ENCODE results near the gene MFSD8. TPM values are rescaled to one million over a fixed set of nuclear protein-coding genes. Genes with fewer than 3 reads are reported as not detected.
A peak's percentile ranks its signal among the peaks of the same experiment; 100 is the strongest.
"Not testable (repeated sequence)": the region's sequence is repeated elsewhere in the genome, so short reads cannot be mapped to it uniquely, and the experiment has no call there.

MFSD8 gene
- total and polyA plus RNA-seq, 8 donors, result 1.8 to 65.9 (median 12.2) TPM

DNA sequence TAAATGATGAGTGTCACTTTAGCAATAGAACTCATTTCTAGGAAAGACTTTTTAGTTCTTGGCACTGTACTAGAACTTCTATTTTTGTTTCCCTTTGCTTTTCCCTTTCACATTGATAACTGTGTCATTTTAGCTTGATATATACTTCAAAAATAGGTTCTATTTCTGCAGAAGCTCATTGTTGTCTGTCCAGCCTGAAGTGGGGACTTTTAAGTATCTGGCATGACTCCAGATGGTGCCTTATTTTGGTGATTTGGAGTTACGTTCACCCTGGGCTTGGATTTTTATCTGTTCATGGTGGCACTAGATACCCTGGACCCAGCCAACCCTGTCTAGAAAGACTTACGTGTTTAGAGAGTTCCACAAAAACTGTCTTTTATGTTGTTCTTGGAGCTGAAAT is 3.6 kb upstream of the MFSD8 start:
- 43 to 62% (median 53%) methylated on average over 2 of the region's 2 CpGs for WGBS, 5 donors
- H3K4me1 ChIP-seq, result peaks cover 0 to 42% (median 30%) of the 10 kb centered on the region in 4 donors
- intact Hi-C loops (cut with DNase I; ENCODE audit: low total_unique reads), result loop anchor here (10.0 kb wide), 1 partner anchor 96 kb away; the partner anchor contains the start of gene LARP1B
- H3K36me3 ChIP-seq, result peaks cover 0 to 10% (median 8%) of the 10 kb centered on the region in 4 donors
- no peaks in the 10 kb centered on the region for H3K9me3 ChIP-seq
- H3K27ac ChIP-seq, result no peak overlapping the region
- TF ChIP-seq POLR2A (IDR thresholded peaks at IDR 0.05), result no peak
- TF ChIP-seq POLR2AphosphoS5 (IDR thresholded peaks at IDR 0.05), result no peak
- no peak for TF ChIP-seq EP300 (IDR thresholded peaks at IDR 0.05)
- no peak for TF ChIP-seq CTCF (IDR thresholded peaks at IDR 0.05)
- no peaks in the 10 kb centered on the region for H3K27me3 ChIP-seq
- DNase-seq, result no peak
- no peak overlapping the region for H3K4me3 ChIP-seq

DNA sequence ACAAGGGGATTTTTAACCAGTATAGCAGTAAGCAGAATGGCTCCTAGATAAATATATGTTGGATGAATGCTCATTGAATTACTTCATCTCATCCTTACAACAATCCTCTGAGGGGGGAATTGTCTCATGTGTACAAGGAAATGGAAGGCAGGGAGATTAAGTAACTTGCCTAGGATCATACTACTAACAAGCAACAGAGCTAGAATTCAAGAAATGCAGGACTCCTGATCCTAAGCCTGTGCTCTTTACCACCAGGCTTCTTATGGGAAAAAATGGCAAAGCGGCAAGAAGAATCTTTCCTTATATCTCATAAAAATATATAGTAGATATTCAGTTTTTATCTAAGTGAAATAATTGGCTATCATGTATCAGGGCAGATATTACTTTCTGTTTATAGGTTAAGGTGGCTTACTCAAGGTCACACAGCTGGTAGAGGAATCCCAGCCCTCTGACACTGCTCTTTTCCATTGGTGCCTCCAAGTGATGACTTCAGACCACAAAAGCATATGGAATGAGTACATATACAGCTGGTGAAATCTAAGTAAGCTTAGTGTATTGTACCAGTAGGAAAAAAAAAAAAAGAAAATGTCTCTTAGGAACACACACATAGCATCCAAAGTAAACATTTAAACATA is 2.3 kb upstream of the MFSD8 start:
- H3K36me3 ChIP-seq, result no peaks in the 10 kb centered on the region
- no peak for DNase-seq
- TF ChIP-seq EP300 (IDR thresholded peaks at IDR 0.05) (no peak), CTCF (IDR thresholded peaks at IDR 0.05) (no peak), POLR2AphosphoS5 (IDR thresholded peaks at IDR 0.05) (no peak), POLR2A (IDR thresholded peaks at IDR 0.05) (no peak)
- H3K9me3 ChIP-seq, result no peaks in the 10 kb centered on the region
- intact Hi-C loops (cut with DNase I; ENCODE audit: low total_unique reads), result loop anchor here (10.0 kb wide), 1 partner anchor 98 kb away; the partner anchor contains the start of gene LARP1B
- peaks cover 0 to 55% (median 38%) of the 10 kb centered on the region in 4 donors for H3K4me1 ChIP-seq
- 94 to 100% (median 97%) methylated on average over 1 of the region's 1 CpG for WGBS, 5 donors
- H3K4me3 ChIP-seq, result no peak overlapping the region
- no peaks in the 10 kb centered on the region for H3K27me3 ChIP-seq
- peak overlapping the region in 1 of 5 donors; percentile 2 for H3K27ac ChIP-seq

- intact Hi-C loops (cut with DNase I; ENCODE audit: low total_unique reads), result loop anchor here (10.0 kb wide), 1 partner anchor 99 kb away; the partner anchor contains the start of gene LARP1B
- peak; percentile 59 to 89 for DNase-seq
- TF ChIP-seq POLR2A (IDR thresholded peaks at IDR 0.05), result no peak
- no peak for TF ChIP-seq POLR2AphosphoS5 (IDR thresholded peaks at IDR 0.05)
- TF ChIP-seq CTCF (IDR thresholded peaks at IDR 0.05), result no peak
- no peak for TF ChIP-seq EP300 (IDR thresholded peaks at IDR 0.05)
Measured at GRCh38 chr4:127965803-127966175, 816 bp upstream of the MFSD8 start.

DNA sequence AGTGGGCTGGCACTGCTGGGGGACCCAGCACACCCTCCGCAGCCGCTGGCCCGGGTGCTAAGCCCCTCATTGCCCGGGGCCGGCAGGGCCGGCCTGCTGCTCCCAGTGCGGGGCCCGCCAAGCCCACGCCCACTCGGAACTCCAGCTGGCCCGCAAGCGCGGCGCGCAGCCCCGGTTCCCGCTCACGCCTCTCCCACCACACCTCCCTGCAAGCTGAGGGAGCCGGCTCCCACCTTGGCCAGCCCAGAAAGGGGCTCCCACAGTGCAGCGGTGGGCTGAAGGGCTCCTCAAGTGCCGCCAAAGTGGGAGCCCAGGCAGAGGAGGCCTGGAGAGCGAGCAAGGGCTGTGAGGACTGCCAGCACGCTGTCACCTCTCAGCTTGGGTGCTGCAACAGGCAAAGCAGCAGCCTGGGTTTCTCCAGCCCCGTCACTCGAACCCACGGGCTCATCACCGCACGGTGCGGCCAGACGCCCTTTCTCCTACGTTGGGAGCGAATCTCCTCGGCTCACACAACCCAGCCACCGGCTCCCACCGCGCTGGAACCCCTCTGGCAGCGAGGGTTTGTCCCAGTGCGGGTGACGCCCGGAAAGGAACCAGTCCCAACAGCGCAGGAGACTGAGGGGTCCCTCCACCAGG is 429 bp downstream of the MFSD8 start:
- H3K27ac ChIP-seq, result peak overlapping the region; percentile 88 to 98 (median 94)
- H3K4me3 ChIP-seq, result peak overlapping the region; percentile 60 to 99 (median 90)
- peaks cover 0 to 75% (median 40%) of the 10 kb centered on the region in 4 donors for H3K4me1 ChIP-seq
- not testable (repeated sequence) for H3K36me3 ChIP-seq, H3K9me3 ChIP-seq, H3K27me3 ChIP-seq
- intact Hi-C loops (cut with DNase I; ENCODE audit: low total_unique reads), result loop anchor here (10.0 kb wide), 1 partner anchor 100 kb away; the partner anchor contains the start of gene LARP1B
- WGBS, 5 donors, result 0 to 2% (median 1%) methylated on average over 35 to 41 of the region's 41 CpGs; no CpG with 5 or more reads in 2 of the 5 donors
- peak in 1 of 2 donors; percentile 31 for DNase-seq

More at GRCh38 chr4:127965803-127966175, 816 bp upstream of the MFSD8 start:
- H3K4me1 ChIP-seq, result peaks cover 0 to 66% (median 40%) of the 10 kb centered on the region in 4 donors
- H3K4me3 ChIP-seq, result peak overlapping the region; percentile 60 to 99 (median 90)
- 0 to 2% (median 1%) methylated on average over 4 to 15 of the region's 15 CpGs for WGBS, 5 donors
- H3K36me3 ChIP-seq, result no peaks in the 10 kb centered on the region
- H3K27me3 ChIP-seq, result no peaks in the 10 kb centered on the region
- H3K9me3 ChIP-seq, result no peaks in the 10 kb centered on the region
- peak overlapping the region; percentile 88 to 98 (median 94) for H3K27ac ChIP-seq

DNA sequence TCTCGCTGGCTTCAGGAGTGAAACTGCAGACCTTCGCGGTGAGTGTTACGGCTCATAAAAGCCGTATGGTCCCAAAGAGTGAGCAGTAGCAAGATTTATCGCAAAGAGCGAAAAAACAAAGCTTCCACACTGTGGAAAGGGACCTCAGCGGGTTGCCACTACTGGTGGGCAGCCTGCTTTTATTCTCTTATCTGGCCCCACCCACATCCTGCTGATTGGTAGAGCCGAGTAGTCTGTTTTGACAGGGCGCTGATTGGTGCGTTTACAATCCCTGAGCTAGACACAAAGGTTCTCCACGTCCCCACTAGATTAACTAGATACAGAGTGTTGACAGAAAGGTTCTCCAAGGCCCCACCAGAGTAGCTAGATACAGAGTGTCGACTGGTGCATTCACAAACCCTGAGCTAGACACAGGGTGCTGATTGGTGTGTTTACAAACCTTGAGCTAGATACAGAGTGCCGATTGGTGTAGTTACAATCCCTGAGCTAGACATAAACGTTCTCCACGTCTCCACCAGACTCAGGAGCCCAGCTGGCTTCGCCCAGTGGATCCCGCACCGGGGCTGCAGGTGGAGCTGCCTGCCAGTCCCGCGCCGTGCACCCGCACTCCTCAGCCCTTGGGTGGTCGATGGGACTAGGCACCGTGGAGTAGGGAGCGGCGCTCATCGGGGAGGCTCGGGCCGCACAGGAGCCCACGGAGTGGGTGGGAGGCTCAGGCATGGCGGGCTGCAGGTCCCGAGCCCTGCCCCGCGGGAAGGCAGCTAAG is 1.2 kb downstream of the MFSD8 start:
- not testable (repeated sequence) for H3K27me3 ChIP-seq, H3K36me3 ChIP-seq, H3K9me3 ChIP-seq
- Histone ChIP-seq H3K27ac (peak overlapping the region in 4 of 5 donors; percentile 88 to 98 (median 94)), H3K4me3 (peak overlapping the region; percentile 60 to 99 (median 90)), H3K4me1 (peaks cover 0 to 70% (median 38%) of the 10 kb centered on the region in 4 donors)
- WGBS, 5 donors, result 47 to 60% (median 48%) methylated on average over 13 to 33 of the region's 35 CpGs
- peak in 1 of 2 donors; percentile 13 for DNase-seq
- intact Hi-C loops (cut with DNase I; ENCODE audit: low total_unique reads), result loop anchor here (10.0 kb wide), 1 partner anchor 101 kb away; the partner anchor contains the start of gene LARP1B
